Retinal pigment epithelial cell (primary cell): ENCODE measurements around the gene NCAPD3.

ENCODE experiments used
- DNase-seq: peaks from one replicate; pipeline ENCODE4 v3.0.0-alpha.2; 2010; ENCODE audit warnings: low read depth
- H3K4me3 ChIP-seq: 2 replicates; pipeline ENCODE4 v1.5.1; 2011; ENCODE audit warnings: mild to moderate bottlenecking, low read length, control low read depth, moderate library complexity
- TF ChIP-seq, protein P1 (sequence below): conservative IDR thresholded peaks from 2 replicates; pipeline ENCODE4 v1.5.1; 2011; ENCODE audit warnings: low read depth, low read length, control low read depth, inconsistent platforms

The NCAPD3 gene, protein sequence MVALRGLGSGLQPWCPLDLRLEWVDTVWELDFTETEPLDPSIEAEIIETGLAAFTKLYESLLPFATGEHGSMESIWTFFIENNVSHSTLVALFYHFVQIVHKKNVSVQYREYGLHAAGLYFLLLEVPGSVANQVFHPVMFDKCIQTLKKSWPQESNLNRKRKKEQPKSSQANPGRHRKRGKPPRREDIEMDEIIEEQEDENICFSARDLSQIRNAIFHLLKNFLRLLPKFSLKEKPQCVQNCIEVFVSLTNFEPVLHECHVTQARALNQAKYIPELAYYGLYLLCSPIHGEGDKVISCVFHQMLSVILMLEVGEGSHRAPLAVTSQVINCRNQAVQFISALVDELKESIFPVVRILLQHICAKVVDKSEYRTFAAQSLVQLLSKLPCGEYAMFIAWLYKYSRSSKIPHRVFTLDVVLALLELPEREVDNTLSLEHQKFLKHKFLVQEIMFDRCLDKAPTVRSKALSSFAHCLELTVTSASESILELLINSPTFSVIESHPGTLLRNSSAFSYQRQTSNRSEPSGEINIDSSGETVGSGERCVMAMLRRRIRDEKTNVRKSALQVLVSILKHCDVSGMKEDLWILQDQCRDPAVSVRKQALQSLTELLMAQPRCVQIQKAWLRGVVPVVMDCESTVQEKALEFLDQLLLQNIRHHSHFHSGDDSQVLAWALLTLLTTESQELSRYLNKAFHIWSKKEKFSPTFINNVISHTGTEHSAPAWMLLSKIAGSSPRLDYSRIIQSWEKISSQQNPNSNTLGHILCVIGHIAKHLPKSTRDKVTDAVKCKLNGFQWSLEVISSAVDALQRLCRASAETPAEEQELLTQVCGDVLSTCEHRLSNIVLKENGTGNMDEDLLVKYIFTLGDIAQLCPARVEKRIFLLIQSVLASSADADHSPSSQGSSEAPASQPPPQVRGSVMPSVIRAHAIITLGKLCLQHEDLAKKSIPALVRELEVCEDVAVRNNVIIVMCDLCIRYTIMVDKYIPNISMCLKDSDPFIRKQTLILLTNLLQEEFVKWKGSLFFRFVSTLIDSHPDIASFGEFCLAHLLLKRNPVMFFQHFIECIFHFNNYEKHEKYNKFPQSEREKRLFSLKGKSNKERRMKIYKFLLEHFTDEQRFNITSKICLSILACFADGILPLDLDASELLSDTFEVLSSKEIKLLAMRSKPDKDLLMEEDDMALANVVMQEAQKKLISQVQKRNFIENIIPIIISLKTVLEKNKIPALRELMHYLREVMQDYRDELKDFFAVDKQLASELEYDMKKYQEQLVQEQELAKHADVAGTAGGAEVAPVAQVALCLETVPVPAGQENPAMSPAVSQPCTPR (N-terminal part only)

DNA sequence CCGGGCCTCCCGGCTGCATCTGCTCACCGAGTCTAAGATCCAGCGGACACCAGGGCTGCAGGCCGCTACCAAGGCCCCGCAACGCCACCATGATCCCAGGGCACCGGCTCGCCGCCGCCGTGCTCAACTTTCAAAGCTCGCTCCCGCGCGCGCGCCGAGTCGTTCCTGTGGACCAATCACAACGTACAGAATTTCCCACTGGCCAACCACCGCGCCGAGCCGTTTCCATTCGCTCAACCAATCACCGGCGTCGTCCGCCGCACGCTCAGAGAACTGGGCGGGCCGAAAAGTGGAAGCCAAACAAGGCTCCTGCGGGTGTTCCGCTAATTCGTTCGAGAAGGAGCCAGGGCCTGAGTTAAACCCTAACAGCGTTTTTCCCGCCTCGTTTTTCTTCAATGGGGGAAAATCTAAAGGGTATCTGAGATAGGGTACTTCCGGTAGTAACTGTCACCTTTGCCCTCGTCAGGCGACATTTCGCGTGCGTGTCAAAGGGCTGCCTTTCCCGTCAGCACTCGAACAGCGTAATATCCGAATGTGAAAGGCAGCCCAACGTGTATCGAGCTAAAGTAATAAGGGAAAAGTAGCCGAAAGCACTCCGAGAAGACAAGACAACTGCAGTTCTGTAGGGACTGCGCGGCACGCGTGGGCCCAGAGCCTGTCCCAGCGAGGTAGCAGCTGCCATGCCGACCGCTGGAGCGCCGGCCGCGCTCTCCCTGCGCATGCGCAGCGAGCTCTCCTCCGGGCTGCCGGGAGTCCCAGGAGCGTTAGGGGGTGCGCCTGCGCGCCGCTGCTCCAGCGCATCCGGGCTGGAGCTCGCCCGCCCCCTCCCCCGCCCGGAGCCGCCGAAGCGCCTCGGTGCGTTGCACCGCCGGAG lies at the start of gene NCAPD3, which contains the start of gene VPS26B:
Gene NCAPD3, minus strand, starts transcription at position 132 of the 874 bp plus-strand sequence. Its CDS starts 41 bp downstream, at position 91.
Gene VPS26B, plus strand, starts transcription at position 836 of the 874 bp plus-strand sequence. CDS start 452 bp downstream, outside the sequence.
- peak; percentile 78 for DNase-seq
- peak within 1 kb of the TSS; percentile 94 for H3K4me3 ChIP-seq
- TF ChIP-seq, protein P1, sequence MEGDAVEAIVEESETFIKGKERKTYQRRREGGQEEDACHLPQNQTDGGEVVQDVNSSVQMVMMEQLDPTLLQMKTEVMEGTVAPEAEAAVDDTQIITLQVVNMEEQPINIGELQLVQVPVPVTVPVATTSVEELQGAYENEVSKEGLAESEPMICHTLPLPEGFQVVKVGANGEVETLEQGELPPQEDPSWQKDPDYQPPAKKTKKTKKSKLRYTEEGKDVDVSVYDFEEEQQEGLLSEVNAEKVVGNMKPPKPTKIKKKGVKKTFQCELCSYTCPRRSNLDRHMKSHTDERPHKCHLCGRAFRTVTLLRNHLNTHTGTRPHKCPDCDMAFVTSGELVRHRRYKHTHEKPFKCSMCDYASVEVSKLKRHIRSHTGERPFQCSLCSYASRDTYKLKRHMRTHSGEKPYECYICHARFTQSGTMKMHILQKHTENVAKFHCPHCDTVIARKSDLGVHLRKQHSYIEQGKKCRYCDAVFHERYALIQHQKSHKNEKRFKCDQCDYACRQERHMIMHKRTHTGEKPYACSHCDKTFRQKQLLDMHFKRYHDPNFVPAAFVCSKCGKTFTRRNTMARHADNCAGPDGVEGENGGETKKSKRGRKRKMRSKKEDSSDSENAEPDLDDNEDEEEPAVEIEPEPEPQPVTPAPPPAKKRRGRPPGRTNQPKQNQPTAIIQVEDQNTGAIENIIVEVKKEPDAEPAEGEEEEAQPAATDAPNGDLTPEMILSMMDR = no peak

DNA sequence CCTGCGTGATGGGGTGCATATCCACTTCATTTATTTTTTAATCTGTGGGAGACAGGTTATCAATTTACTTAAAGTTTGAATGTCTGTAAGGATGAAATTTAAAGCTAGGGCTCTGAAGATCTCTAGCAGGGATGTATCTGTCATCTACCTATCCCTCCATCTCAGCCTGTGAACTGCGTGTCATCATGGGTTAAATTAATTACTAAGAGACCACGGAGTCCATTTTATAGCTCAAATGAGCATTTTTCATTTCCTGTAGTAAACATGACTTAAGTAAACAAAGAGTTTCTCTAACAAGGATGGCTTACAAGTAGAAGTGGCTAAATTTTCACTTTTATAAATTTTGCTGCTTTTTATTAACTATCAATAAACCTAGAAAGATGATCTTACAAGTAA lies 49.5 kb upstream of the NCAPD3 start:
- TF ChIP-seq, protein P1 = no peak
- no peak overlapping the region for H3K4me3 ChIP-seq
- DNase-seq = no peak

DNA sequence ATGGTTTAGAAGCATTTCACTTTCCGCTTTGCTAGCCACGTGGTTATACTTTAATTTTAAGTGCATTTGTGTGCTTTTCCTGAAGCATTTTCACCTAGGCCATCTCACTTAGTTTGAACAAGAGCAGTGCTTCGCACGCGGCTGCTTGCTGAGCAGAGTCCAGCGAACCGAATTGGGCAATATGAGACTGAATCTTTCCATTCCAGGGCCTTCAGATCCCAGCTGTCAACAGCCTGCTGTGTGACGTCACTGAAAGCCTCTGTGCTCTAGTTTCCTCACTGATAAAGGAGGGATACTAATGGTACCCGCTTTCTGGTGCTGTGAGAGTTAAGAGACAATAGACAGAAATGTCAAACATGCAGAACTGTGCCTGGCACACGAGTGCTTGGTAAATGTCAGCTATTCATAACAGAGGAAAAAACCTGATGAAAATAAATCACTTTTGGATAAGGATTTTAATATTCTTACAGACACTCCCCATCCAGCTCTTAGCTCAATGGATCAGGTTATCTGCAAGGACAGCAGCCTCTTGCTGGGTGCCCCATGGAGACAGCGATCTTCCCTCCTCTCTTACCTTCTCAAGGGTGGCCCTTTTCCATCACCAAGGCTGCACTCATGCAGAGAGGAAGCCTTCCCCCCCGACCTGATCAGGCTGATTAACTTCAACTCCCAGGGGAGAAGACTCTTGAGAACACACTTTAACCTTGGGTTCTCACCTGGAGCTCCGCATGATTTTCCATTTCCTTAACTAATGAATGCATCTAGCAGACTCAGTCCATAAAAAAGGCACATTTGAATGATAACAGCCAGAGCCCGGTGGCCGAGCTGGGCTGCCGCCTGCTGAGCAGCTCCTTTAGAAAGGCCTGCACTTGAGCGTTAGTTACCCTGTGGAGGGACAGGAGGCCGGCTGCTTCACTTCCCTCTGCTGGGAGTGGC lies 48.9 kb upstream of the NCAPD3 start:
- no peak for DNase-seq
- H3K4me3 ChIP-seq = no peak overlapping the region
- TF ChIP-seq, protein P1 = no peak

DNA sequence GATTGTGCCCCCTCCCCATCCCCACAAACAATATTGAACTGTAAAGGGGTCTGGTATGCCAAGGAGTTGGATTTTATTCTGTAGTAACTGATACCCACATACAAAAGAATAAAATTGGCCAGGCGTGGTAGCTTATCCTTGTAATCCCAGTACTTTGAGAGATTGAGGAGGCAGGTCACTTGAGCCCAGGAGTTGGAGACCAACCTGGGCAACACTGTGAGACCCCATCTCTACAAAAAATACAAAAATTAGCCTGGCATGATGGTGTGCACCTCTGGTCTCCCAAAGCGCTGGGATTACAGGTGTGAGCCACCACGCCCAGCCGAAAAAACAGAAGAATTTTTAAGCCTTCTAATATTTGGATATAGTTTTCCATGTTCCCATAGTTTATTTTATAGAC lies 48.2 kb upstream of the NCAPD3 start:
- no peak overlapping the region for H3K4me3 ChIP-seq
- DNase-seq = no peak
- TF ChIP-seq, protein P1 = no peak

DNA sequence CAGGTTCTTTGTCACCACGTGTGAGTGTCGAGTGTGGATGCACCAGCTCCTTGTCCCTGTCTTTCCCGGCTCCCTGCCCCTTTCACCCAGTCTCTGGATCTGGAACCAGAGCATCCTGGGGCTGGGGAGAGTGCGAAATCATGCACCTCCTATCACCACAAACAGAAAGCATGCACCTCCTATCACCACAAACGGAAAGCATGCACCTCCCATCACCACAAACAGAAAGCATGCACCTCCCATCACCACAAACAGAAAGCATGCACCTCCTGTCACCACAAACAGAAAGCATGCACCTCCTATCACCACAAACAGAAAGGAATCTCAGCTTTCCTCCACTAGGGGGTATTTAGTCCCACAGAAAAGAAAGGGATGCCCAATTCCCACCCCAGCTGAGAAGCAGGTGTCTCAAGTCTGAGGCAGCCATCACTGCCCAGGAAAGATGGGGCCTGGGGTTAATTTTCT lies 46.5 kb upstream of the NCAPD3 start:
- DNase-seq = no peak
- H3K4me3 ChIP-seq = no peak overlapping the region
- TF ChIP-seq, protein P1 = peak; percentile 33
